ENCODE data around the gene KCNJ13.
"Not testable (repeated sequence)": the region's sequence is repeated elsewhere in the genome, so short reads cannot be mapped to it uniquely, and the experiment has no call there.

The KCNJ13 gene

GRCh38 chr2:232761301-232761907 is 15.0 kb downstream of the KCNJ13 start:
- DNase-seq: no peak

- no peak for DNase-seq
Observed at GRCh38 chr2:232757905-232758304, 18.5 kb downstream of the KCNJ13 start.

DNA sequence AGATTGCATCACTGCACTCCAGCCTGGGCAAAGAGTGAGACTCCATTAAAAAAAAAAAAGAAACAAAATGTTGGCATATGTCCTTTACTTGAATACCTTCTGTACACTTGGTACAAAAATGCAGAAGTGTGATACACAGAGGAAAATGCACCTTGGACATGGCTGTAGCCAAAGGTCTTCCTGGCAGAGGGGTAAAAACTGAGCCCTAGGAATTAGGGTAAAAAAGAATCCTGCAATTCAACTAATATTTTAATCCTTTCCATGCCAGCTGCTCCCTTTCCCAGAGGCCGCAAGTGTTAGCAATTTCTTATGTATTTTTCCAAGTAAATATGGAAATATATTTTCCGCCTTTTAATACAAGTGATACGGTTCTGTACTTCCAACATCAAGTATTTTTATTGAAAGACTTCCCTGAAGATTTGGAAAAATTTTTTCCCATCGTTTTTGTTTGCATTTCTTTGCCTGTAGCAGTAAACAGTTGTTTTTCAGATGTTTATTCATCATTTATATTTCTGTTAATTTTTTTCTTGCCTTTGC is 26.2 kb downstream of the KCNJ13 start:
- DNase-seq: no peak

GRCh38 chr2:232749331-232749730 is 27.0 kb downstream of the KCNJ13 start:
- DNase-seq: no peak

DNA sequence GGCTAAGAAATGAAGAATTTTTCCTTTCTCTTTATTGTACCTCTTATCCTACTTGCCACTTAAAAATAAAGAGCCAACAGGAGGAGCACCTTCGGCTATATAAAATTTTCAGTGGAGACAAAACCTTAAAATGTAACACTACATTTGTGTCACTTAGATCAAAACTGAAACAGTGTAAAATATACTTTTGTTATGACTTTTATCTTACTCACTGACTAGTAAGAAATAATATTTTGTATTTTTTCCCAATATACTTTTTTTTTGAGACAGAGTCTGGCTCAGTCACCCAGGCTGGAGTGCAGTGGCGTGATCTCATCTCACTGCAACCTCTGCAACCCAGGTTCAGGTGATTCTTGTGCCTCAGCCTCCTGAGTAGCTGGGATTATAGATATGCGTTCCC is 28.3 kb downstream of the KCNJ13 start:
- no peak for DNase-seq

DNA sequence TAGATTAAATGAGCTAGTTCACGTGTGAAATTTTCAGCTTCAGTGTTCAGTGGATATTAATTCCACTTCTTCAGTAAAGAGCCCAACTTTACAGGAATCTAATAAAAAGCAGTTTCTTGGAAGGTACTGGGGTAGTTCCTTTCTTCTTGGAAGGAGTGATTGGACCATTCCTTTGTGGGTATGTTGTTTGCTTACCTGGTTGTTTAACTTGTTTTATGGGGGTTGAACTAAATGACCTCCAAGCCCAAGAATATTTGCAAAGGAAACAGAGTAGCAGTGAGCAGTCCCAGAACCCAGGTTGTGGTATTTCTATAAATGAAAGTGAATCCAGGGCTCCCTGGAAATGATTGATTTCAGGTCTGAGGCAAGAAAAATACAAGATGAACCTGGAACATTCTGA is 31.4 kb downstream of the KCNJ13 start:
- no peak for DNase-seq

DNA sequence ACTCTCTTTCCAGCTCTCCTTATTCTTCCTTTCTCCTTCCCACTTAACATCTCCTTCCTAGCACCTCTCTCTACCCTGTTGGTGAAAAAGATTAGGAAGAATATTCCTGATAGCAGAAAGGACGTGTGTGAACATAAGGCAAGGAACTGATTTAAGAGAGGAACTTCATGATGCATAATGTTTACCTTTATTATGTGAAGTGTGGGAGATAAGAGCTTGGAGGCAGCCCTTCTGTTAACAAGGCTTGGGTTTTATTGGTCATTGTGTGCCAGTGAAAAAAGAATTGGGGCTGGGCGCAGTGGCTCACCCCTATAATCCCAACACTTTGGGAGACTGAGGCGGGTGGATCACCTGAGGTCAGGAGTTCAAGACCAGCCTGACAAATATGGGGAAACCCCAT is 34.4 kb downstream of the KCNJ13 start:
- no peak for DNase-seq

GRCh38 chr2:232741294-232741693 is 35.1 kb downstream of the KCNJ13 start:
- DNase-seq: no peak

GRCh38 chr2:232731470-232731869 is 44.9 kb downstream of the KCNJ13 start:
- DNase-seq: no peak

- DNase-seq: no peak
Observed at GRCh38 chr2:232728785-232729184, 47.6 kb downstream of the KCNJ13 start.

- DNase-seq: no peak
Observed at GRCh38 chr2:232723027-232723426, 53.3 kb downstream of the KCNJ13 start.

DNA sequence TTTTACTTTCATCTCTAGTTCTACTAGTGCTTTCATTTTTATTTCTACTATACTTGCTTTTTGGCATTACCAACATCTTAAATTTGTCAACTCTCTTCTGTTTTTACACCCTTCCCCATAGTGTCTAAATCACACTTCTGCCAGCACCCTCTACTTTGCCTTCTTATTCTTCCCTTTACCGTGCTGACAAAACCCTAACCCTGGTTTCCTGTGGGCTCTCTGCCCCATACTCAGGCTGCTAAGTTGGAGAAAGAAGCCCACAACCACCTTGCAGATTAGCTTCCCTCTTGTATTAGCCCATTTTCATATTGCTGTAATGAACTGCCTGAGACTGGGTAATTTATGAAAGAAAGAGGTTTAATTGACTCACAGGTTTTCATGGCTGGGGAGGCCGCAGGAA is 54.5 kb downstream of the KCNJ13 start:
- DNase-seq: no peak

DNA sequence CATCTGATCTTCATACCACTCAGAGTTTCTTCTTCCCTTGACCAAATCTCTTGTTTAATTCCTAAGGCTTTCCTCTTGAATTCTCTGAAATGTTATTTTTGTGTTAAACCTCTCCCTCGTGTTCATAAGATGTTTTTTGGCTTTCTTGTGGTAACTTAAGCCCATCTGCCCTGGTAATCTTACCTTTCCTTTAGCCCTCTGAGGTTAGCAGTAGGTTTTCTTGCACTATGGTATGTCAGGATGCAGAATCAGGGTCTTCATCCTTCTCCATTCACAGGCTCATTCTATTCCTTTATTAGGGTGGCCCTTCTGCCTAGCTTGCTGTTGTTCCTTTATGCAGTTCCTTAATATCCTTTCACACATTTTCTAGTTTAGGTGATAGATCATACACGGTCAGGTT is 55.1 kb downstream of the KCNJ13 start:
- no peak for DNase-seq

GRCh38 chr2:232720056-232720455 is 56.3 kb downstream of the KCNJ13 start:
- DNase-seq: not testable (repeated sequence)

Data from NCI-H524 treated with DMSO at 0.1 percent for 48 hours (cell line).